NOMO-1 (cell line): Measurements from ENCODE around the gene OR6J1.
"Not testable (repeated sequence)": the region's sequence is repeated elsewhere in the genome, so short reads cannot be mapped to it uniquely, and the experiment has no call there.

Experiments
- DNase-seq, 2 experiments: peaks; one replicate each; lab custom pipeline; 2025; ENCODE audit not compliant: unreplicated experiment in 2 of 2; lab: John Stamatoyannopoulos, UW

OR6J1 gene

DNA sequence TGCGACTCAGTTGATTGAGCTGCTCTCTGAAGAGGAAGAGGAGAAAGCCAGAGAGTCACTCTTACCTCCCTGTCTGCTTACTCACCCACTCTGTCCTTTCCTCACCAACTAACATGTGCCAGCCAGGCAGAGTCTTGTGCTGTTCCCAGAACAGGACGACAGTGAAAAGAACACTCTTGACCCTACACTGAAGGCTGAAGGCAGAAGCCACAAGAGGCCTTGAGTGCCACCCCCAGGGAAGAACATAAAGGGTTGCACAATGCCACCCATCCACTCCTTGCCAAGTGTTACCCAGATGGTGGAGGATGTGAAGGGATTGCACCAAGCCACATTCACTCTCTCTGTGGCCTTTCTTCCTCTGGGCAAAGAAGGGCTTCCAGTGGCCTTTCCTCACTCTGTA is 33.2 kb downstream of the OR6J1 start:
- no peak for DNase-seq

DNA sequence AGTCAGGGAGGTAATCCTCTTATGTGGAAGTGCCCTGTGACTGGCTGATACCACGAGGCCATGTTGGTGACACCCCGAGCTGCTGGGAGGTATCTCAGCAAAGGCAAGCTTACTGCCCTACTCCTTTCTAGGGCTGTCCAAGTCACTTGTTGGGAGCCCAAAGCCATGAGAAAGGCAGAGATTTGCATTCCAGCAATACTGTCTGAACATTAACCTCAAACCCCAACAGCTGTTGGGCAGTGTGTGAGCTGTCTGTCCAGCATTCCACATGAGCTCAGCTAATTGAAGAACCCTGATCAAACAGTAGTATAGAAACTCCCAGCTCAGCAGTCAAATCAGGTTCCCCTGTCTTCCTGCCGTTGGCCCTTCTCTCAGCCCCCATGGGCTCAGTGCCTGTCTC is 36.9 kb downstream of the OR6J1 start:
- DNase-seq = no peak

DNA sequence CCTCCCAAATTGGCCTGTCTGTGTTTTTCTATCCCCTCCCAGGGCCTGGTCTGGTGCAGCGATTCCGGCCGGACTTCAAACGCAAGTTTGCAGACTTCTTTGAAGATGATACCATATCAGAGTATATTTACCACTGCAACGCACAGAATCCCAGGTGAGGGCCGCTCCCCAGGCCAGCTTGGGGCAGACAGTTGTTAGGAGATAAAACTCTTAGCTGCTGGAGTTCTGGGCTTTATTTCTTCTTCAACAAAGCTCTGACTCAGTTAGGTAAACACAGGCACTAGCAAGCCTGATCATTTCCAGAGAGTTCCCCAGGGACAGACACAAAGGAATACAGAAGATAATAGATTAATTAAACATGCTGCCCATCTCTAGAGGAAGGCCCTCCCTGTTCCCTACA is 37.8 kb downstream of the OR6J1 start:
- no peak for DNase-seq

DNA sequence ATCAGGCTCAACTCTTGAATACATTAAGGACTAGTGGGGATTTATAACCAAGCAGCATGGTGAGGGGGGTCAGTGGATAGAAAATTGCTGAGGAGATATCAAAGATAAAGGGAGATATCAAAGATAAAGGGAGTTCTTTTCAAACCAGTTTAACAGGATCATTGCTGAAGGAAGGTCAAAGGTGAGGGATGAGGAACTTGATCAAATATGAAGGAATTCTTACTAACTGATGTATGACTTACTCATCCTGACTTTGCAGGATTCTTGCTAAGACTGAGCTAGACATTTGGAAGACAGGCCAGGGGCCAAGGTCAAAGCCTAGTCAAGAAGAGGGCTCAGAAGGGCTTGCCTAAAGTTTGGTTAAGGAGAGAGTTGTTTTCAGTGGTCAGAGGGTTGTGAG is 41.3 kb downstream of the OR6J1 start:
- no peak for DNase-seq

DNA sequence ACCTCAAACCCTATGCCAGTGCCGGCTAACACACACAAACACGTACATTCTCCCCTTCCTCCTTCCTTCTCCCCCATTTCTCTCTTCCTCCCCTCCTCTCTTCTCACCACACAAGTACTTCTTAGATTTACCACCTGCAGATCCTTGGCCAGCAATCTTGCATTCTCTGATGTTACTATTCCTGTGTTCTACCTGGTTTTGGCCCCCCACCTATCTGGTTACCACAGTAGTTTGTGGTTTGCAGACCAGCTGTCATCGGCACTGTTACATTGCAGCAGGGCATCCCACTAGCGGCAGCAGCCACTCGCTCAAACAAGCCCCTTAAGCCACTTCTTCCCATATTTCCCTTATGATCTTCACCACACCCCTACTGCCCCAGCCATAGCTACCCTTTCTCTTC is 42.2 kb downstream of the OR6J1 start:
- DNase-seq = no peak

DNA sequence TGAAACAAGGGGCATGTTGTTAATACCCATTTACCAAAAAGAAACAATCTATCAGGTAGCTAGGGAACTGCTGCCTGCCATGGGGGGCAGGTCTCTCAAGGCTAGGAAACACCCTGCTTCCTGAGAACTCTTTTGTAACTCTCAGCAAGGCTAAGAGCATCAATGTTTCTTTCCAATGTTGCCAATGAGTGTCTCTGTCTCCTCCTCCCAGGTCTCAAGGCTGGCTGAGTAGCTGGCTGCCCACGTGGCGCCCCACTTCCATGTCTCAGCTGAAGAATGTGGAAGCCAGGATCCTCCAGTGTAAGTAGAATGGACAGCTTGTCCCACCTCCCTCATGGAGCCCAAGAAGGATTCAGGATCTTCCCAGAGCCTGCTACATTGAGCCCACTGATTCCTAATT is 42.7 kb downstream of the OR6J1 start:
- no peak for DNase-seq

DNA sequence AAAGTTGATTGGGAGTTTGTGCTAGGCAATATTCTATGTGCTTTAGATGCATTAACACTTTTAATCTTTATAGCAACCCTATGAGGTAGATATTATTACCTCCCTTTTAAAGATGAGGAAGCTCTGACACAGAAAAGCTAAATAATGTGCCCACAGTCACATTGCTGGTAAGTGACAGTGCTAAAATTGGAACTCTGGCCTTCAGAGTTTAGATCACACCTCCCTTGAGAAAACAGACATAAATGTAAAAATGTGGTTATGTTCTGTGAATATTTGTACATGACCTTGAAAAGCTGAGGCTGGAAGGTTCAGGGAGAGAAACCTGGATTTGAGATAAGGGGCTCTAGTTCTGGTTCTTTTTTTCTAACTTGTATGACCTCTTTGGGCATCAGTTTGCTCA is 44.1 kb downstream of the OR6J1 start:
- DNase-seq = peak in 1 of 2 experiments; percentile 7

DNA sequence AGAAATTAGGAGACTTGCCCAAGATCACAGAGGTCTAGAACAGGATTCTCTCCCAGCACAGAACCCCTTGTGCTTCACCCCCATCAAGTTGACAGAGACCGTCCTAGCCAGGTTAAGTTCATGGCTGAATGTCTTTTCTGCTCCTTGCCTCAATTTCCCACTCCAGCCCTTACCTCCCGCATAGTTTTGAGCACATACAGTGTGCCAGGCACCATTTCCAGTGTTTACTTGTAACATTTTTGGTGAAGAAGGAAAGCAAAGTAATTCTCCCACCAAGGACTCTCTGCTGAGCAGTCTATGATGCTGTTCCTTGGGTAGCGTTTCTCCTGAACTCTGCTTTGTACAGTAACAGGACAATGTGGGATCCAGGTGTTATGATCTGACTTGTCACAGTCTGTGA is 44.8 kb downstream of the OR6J1 start:
- no peak for DNase-seq

DNA sequence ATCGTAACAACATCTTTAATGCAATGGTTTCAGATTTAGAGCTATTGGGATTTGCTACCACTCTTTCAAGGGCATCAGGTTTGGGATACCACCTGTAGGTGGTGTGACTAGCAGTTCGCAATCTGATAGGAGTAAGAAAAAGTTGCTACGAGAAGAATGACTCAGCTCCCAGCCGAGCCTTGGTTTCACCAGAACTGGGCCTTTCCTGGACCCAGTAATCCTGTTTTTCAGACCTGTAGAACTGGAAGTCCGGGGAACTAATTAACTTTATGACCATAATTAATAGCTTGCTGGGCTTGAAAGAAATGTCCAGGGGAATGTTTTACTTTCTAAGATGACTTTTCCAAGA is 45.3 kb downstream of the OR6J1 start:
- no peak for DNase-seq

DNA sequence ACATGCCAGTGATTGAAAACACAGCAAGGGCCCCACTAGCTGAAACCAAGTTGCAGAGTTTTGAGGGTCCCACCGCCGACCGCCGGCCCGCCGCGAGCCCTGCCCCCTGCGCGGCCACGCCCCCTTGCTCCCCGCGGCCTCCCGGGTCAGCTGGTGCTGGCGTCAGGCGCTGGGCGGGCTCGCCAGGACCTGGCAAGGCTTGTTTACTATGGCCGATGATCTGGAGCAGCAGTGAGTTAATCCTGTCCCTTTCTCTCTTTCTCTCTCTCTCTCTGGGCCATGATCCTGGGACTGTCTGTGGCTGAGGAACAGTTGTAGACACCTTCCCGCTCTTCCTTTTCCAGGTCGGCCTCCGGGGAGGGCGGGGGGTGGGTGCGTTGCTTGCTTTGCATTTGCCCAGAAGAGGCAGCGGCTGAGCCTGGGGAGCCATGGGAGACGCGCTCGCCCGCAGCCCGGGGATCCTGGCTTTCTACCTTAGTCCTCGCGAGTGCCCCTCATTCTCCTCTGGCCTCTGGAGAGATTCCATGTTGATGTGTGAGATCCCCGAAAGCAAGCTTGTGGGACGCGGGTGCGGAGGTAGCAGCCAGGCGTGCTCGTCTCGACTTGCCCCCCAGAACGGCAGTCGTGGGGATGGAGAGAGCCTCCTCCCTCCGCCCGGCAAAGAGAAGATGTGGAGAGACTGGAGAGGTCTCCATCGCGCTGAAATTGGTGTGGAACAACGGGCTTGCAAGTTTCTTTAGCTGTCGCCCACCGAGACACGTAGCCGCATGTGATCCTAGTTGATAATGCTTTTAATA is 45.9 kb downstream of the OR6J1 start, which contains the start of gene ABHD4:
TSS of gene ABHD4 (plus strand) at position 202 of the 797 bp plus-strand sequence. CDS start at position 209, 7 bp downstream.
- DNase-seq = peak; percentile 17 to 28

DNA sequence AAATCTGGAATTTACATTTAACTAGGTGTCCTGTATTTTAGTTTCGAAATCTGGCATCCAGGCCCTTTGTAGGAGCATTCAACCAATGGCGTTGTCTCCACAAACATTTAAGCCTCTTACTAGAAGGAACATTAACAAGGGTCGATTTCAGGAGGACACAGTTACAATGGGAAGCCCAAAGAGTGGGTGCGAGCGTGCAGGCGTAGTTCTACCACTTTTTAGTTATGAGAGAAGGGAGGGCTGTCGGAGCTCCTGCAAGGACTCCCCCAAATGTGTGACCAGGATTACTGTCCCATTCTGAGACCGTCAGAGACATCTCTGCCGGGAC is 46.4 kb downstream of the OR6J1 start:
- no peak for DNase-seq

DNA sequence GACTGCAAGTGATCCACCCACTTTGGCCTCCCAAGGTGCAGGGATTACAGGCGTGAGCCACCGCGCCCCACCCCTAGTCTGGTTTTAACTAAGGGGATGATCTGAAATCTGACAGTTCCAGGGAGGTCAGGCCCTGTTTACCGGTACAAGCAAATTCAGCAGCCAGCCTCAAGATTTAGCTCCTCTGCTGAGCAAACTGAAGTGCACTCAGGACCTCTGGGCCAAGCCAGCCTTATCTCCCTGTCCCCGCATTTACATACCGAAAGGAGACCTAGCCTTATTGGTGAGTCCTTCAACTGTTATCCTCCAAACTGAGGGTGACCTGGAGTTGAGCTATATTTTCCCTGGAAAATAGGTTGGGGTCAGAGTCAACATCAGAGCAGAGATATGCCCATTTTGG is 46.9 kb downstream of the OR6J1 start:
- DNase-seq = no peak

DNA sequence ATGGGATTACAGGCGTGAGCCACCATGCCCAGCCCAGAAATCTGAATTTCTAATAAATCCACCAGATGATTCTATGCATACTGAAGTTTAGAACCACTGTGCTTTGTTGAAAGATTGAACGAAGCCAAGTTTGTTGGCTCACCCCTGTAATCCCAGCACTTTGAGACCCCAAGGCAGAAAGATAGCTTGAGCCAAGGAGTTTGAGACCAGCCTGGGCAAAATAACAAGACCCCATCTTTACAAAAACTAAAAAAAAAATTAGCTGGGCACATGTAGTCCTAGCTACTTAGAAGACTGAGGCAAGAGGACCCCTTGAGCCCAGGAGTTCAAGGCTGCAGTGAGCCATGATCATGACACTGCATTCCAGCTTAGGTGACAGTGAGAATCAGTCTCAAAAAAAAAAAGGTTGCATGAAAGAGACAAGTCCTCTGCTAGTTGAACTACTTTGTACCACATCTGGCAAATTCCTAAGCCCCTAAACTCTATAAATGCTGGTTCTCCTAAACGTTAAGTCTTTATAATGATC is 47.7 kb downstream of the OR6J1 start:
- no peak for DNase-seq

DNA sequence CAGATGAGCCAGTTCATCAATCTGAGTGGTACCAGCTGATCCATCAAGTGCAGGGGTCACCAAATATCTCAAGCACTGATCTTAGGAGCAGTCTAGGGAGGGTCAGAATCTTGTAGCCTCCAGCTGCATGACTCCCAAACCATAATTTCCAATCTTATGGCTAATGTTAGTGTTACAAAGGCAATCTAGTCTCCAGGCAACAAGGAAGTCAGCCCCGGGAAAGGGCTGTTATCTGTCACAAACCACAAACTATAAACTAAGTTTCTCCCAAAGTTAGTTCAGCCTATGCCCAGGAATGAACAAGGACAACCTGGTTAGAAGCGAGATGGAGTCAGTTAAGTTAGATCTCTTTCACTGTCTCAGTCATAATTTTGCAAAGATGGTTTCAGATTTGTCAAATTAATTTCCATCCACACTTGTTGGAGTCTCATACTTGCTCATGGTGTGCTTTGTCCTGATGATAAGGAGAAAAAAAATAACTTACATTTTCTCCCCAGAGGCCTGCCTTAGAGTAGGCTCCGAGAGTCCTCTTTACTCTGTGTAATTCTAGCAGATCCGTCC is 49.9 kb downstream of the OR6J1 start:
- DNase-seq = no peak

DNA sequence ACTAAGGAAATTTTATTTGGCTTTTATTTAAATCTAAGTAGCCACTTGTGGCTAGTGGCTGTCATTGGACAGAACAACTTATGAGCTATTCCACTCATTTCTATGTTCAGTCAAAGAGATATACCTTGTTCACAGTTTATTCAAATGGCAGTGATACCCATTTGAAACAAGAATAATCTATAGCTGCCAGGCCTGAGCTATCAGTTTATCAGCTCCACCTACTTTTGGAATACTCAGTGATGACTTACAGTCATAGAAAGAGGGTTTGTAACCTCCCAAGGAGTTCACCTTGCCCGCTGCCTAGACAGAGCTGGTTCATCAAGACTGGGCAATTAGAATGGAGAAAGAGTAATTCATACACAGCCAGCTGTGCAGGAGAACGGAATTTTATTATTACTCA is 50.6 kb downstream of the OR6J1 start:
- no peak for DNase-seq

DNA sequence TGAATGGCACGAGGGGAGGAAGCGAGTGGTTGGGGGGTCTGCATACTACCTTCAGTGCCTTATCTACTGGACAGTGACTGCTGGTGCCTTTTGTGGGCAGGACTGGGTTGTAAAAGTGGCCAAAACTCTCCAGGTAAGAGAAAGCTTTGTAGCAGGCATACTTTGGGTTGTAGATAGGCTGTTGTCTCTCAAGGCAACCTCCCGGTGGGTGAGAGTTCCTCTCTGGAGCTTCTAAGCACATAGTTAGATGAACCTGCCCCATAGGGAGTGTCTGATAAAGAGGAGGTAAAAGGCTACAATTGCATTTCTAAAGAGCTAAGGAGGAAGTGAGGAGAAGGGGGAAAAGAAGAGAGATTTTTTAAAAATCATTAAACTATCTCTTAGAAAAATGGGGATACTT is 51.0 kb downstream of the OR6J1 start:
- no peak for DNase-seq

DNA sequence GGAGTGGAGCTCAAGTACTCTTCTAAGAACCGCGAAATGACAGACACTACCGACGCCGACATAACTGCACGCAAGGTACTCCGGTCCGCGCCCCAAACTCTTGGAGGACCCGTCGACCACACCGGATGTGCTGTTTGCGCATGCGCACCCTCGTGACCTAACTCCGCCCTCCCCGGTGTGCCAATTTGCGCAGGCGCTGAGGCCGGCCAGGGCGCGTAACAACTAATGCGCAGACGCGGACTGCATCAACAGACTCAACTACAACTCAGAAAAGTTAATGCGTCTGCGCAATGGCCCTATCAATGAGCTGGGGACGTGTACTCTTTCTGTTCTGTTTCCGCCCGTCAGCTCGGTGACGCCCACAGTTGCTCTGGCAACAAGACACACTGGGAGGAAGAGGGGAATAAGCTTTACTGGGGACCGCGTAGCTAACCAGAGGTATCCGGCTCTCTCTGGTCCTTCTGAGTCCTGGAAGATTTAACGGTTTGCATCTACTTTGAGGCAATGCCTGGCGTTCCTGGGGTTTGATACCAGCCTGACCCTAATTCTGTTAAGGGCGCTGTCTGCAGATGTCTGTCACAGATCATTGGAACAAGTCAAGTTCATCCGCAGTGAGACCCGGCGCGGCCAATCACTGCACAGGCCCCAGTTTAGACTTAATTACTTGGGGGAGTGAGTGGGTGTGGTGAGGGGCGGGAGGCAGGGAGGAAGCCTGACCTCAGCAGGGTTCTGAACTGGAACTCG is 54.9 kb downstream of the OR6J1 start, which contains the start of gene DAD1:
TSS of gene DAD1 (minus strand) at position 129 of the 744 bp plus-strand sequence. CDS start at position 62, 67 bp downstream.
- DNase-seq = peak; percentile 97 to 100

DNA sequence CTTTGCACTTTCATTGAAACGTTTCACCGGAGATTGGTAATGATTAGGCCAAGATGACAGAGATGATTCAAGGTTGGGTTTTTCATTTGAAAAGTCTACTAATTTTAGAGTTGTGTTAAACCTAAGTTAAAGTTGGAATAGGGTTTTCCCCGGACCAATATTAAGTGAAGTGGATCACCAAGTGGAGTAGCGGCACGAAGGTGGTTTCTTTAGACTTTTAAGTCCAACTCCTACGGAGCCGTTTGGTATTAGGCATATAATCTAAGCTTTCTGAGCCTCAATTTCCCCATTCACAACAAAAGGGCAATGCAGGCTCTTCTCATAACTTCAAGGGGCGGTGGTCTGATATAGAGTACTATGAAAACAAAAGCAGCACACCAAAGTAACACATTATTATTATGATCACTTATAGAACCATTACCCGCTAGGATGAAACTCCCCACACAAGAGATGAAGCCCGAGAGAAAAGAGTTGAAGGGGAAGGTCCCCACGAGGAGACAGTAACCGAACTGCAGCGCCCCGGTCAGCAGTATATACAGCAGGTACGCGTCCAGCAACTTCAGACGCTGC is 55.5 kb downstream of the OR6J1 start:
- no peak for DNase-seq

DNA sequence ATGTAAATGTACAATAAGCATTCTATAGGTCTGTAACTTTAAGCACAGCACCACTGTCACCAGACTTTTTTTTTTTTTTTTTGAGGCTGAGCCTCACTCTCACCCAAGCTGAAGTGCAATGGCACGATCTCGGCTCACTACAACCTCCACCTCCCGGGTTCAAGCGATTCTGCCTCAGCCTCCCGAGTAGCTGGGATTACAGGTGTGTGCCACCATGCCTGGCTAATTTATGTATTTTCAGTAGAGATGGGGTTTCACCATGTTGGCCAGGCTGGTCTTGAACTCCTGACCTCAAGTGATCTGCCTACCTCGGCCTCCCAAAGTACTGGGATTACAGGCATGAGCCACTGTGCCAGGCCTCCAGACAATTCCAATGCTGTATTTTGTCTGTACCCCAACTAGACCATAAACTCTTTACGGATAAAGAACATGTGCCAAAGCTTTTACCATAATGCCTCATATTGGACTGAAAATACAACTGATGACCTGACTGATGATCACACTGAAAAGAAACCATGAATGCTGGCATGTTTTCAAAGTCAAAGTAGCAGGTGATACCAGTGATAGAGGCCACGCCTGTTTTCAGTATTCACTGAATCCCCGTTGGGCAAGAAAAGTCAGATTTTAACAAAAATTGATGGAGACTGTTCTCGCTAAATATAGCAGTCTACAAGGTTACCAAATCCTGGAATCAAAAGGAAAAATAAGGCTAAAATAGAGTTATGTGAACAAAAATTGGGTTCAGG is 56.3 kb downstream of the OR6J1 start:
- not testable (repeated sequence) for DNase-seq

DNA sequence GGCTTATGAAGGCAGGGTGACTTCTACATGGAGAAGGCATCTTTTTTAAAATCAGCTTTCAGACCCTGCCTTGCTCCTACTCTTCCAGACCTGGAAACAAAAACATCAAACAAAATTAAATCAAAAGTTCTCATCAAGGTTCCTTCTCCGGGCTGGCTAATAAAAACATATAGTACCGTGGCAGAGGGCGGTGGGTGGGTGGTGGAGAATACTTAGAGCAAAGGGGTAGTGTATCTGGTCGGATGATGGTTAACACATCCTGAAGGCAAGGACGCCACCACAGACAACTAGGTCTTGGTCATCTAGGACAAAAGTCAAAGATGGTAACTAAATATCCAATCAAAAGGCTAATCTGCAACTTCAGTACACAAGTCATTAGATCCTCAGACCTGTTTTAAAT is 56.9 kb downstream of the OR6J1 start:
- no peak for DNase-seq

DNA sequence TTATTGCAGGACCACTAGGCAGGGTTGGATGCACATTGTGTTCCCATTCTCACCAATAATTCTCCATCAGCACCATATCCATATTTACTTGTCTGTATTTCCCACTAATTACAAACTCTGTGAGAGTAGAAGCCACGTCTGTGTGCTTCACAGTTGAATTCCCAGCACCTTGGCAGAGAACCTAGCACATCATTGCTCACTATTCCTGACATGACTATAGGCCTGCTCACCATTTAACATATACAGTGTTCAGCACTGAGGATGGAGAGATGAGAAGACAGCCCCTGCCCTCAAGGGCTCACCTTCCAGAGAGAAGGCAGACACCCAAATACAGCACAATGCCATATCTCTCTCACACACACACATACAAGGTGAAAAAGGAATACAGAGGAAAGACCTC is 60.2 kb downstream of the OR6J1 start:
- no peak for DNase-seq
